HG03060 (cell line): Measurements from ENCODE around the gene SPACA6.

Experiments
- ATAC-seq: cut with Tn5 transposase; IDR thresholded peaks from one replicate; pipeline ENCODE4 v1.9.1; 2021; ENCODE audit warnings: low read depth, moderate number of reproducible peaks; ENCODE audit not compliant: unreplicated experiment

SPACA6 gene

GRCh38 chr19:51703575-51704515 lies 10.7 kb downstream of the SPACA6 start:
- no peak for ATAC-seq

GRCh38 chr19:51704626-51705025 lies 11.5 kb downstream of the SPACA6 start:
- ATAC-seq = no peak

GRCh38 chr19:51706296-51706695 lies 13.2 kb downstream of the SPACA6 start:
- ATAC-seq = no peak

- no peak for ATAC-seq
Observed at GRCh38 chr19:51706885-51707284, 13.8 kb downstream of the SPACA6 start.

- ATAC-seq = no peak
Observed at GRCh38 chr19:51708811-51709210, 15.7 kb downstream of the SPACA6 start.

GRCh38 chr19:51709575-51709974 lies 16.4 kb downstream of the SPACA6 start:
- no peak for ATAC-seq

- no peak for ATAC-seq
Observed at GRCh38 chr19:51710163-51710562, 17.0 kb downstream of the SPACA6 start.

- ATAC-seq = no peak
Observed at GRCh38 chr19:51711702-51712101, 18.6 kb downstream of the SPACA6 start.

- no peak for ATAC-seq
Observed at GRCh38 chr19:51712461-51713081, 19.4 kb downstream of the SPACA6 start.

GRCh38 chr19:51713319-51714285 lies 20.5 kb downstream of the SPACA6 start:
- no peak for ATAC-seq

GRCh38 chr19:51714848-51715247 lies 21.7 kb downstream of the SPACA6 start:
- no peak for ATAC-seq

GRCh38 chr19:51715850-51716249 lies 22.7 kb downstream of the SPACA6 start:
- ATAC-seq = no peak

- no peak for ATAC-seq
Observed at GRCh38 chr19:51716925-51717324, 23.8 kb downstream of the SPACA6 start.

- ATAC-seq = no peak
Observed at GRCh38 chr19:51719251-51719988, 26.3 kb downstream of the SPACA6 start.

- ATAC-seq = no peak
Observed at GRCh38 chr19:51721905-51722304, 28.8 kb downstream of the SPACA6 start.

GRCh38 chr19:51722492-51722891 lies 29.4 kb downstream of the SPACA6 start:
- ATAC-seq = no peak

GRCh38 chr19:51724543-51724942 lies 31.4 kb downstream of the SPACA6 start:
- no peak for ATAC-seq

GRCh38 chr19:51726049-51726448 lies 32.9 kb downstream of the SPACA6 start:
- no peak for ATAC-seq

- ATAC-seq = no peak
Observed at GRCh38 chr19:51727349-51727880, 34.3 kb downstream of the SPACA6 start.

- no peak for ATAC-seq
Observed at GRCh38 chr19:51729781-51730180, 36.7 kb downstream of the SPACA6 start.
